NCI-H774 (cell line): ENCODE data around the gene HDAC4.

Source experiments
- DNase-seq: peaks from one replicate; lab custom pipeline; 2025; lab: John Stamatoyannopoulos, UW

Gene HDAC4

GRCh38 chr2:239253701-239254436, 147.0 kb downstream of the HDAC4 start:
- DNase-seq: no peak

GRCh38 chr2:239253264-239253663, 147.6 kb downstream of the HDAC4 start:
- DNase-seq: no peak

GRCh38 chr2:239252801-239253200, 148.0 kb downstream of the HDAC4 start:
- no peak for DNase-seq

GRCh38 chr2:239252393-239252792, 148.4 kb downstream of the HDAC4 start:
- DNase-seq: no peak

- no peak for DNase-seq
Observed at GRCh38 chr2:239251971-239252370, 148.8 kb downstream of the HDAC4 start.

GRCh38 chr2:239250216-239251081, 150.4 kb downstream of the HDAC4 start:
- no peak for DNase-seq

GRCh38 chr2:239249776-239250175, 151.0 kb downstream of the HDAC4 start:
- DNase-seq: no peak

GRCh38 chr2:239249048-239249447, 151.8 kb downstream of the HDAC4 start:
- DNase-seq: no peak

GRCh38 chr2:239247401-239248245, 153.2 kb downstream of the HDAC4 start:
- no peak for DNase-seq

- DNase-seq: peak; percentile 67
Observed at GRCh38 chr2:239246723-239247122, 154.1 kb downstream of the HDAC4 start.

GRCh38 chr2:239245872-239246721, 154.7 kb downstream of the HDAC4 start:
- peak; percentile 24 for DNase-seq

- DNase-seq: no peak
Observed at GRCh38 chr2:239245107-239245506, 155.7 kb downstream of the HDAC4 start.

- DNase-seq: no peak
Observed at GRCh38 chr2:239244625-239245024, 156.2 kb downstream of the HDAC4 start.

GRCh38 chr2:239241431-239241960, 159.3 kb downstream of the HDAC4 start:
- DNase-seq: no peak

GRCh38 chr2:239240414-239240881, 160.4 kb downstream of the HDAC4 start:
- no peak for DNase-seq

- no peak for DNase-seq
Observed at GRCh38 chr2:239239607-239240413, 161.0 kb downstream of the HDAC4 start.

GRCh38 chr2:239238839-239239606, 161.8 kb downstream of the HDAC4 start:
- no peak for DNase-seq

GRCh38 chr2:239238381-239238780, 162.4 kb downstream of the HDAC4 start:
- no peak for DNase-seq

GRCh38 chr2:239236808-239237205, 164.0 kb downstream of the HDAC4 start:
- no peak for DNase-seq
